Ramos (cell line): ENCODE data around the gene CD276.
"Not testable (repeated sequence)": the region's sequence is repeated elsewhere in the genome, so short reads cannot be mapped to it uniquely, and the experiment has no call there.

Experiments used
- in situ Hi-C: fragments of 300-500 bp; cut with MboI; formaldehyde crosslinking; loops from one replicate; pipeline ENCODE4 v1.14.3; 2022; ENCODE audit warnings: low sequenced_read_pairs; ENCODE audit not compliant: unreplicated experiment

CD276 gene

DNA sequence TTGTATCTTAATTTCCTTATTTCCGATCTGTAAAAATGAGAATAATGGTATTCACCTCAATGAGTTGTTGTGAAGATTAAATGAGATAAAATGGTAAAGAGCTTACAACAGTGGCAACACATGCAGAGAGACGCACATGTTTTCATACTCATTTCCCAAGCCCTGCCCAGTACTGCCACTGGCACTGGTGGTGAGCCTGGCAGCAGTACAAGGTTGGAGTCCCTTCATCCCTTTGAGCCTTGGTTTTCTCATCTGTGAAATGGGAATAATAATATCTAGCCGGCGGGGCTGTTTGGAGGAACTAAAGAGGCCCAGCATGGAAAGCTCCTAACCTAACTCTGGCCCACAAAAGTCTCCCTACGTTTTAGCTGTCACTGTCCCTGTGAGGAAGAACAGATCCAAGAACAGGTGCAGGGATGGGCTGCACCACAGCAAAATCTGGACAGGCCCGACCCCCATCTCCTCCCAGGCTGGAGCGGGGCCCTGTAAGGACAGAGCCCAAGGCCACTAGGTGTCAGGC is 866 bp upstream of the CD276 start:
- in situ Hi-C loops, result no loop called here

DNA sequence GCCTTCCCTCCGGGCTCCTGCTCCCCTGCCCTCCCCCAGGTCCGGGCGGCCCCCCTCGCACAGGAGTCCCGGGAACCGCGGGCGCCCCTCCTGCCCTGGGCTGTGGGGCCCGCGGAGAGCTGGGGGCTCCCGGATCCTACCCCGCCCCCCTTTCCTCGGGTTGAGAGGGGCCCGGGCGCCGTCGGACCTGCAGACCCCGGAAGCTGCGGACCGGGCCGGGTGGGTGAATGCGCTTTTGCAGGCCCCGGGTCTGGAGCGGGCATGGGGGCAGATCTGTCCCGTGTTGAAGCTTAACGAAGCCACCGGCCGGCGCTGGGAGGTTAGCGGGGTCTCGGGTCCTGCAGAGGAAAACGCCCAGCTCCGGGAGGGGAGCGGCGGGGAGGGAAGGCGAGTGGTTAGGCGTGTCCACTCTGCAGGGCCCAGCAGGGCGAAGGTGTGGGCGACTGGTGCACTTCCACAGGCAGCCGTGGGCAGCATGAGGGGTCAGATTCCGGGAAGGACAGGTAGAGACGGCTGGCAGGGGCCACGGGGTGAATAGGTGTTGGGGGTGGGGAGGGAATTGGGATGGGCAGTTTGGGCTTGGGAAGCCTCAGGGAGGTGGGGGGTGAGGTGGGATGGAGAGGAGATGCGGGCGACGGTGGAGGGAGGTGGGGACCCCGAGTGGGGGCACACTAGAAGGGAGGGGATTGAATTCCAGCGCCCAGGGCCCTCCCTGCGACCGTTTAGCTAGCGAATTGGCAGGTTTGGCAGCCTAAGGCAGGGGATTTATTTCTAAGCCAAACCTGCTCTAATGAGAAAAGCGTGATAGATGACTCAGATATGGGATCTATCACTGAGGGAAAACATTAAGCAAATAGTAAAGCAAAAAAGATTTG is 635 bp downstream of the CD276 start:
- in situ Hi-C loops, result no loop called here

DNA sequence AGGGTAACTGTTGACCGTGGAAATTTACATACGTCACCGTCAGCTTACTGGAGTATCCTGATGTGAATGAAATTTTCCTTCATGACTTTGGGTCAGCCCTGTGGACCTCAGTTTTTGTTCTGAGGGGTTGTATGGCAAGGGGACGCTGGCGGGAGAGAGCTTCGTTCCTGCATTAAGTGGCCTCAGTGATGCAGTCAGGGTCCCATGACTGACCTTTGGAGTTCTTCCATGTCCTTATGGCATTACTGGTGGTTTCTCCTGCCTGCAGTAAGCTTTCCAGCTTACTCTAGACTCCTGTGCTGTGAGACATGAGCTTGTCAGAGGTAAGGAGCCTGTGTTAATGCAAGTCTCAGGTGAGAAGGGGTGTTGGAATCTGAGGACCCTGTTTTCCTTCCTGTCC is 1.8 kb downstream of the CD276 start:
- in situ Hi-C loops, result no loop called here

DNA sequence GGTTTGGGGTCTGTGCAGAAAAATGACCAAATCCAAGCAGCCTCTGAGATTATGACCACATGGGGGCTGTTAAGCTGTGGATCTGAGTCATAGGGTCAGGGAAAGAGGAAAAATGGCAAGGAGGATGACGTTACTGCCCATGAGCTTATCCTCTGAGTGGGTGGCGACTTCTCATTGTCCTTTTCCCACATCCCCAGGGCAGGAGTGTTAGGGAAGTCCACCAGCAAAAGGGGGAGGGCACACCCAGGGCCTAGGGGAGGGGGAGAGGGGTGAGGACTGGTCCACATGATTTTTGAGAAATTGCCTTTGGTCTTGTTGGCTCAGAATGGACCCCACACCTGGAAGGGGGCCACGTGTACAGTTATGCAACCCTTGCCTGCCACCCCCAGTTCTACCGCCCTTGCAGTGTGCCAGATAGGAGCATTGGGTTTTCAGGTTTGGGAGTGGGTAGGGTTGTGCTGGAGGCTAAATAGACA is 2.6 kb downstream of the CD276 start:
- in situ Hi-C loops, result no loop called here

DNA sequence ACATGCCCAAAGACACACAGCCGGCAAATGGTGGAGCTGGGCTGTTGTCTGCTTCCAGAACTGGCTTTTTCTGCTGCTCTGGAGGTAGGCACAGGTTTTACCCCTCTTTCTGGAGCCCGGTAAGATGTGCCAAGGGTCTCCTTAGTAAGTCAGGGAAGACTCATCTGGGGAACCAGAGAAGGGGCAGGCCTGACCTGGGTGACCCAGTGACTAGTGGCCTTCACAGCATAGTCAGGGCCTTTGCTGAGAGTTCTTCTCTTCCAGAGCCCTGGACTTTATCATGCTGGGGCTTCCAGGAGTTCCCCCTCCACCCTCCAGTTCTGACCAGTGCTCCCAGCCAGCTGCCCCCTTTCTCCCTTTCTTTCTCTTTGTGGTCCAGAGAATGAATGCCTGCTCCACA is 3.2 kb downstream of the CD276 start:
- in situ Hi-C loops, result no loop called here

DNA sequence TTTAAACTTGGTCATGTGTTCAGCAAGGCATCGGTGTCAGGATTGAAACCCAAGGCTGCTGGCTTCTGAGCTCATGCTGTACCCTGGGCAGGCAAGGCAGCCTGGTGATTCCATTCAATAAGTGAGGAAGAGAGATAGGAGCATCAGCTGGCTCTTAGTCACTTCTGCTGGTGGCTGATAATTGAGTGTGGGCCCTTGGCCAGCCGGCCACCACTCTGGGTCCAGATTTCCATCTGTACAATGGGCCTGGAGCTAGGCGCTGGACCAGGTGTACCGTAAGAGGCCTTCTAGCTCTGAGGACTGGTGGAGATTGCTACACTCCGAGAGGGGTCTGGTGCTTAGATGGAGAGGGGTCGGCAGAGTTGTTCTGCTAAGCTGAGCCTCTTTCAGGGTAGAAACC is 4.3 kb downstream of the CD276 start:
- in situ Hi-C loops, result no loop called here

DNA sequence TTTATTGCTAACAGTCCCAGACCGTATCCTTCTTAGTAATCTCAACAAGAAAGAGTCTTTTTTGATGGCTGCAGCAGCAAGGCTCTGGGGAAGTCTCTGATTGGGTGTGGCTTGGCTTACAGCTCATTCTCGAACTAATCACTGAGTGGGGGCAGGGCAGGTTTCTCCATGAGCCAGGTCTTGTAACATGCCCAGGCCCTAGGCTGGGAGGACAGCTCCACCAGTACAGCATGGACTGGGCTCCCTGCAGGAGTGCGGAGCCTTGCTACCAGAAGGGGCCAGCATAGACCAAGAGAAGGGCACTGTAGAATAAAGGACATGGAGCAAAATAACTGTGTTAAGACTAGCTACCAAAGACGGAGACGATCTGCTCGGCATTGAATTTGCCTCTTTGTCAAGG is 7.2 kb downstream of the CD276 start:
- in situ Hi-C loops, result no loop called here

DNA sequence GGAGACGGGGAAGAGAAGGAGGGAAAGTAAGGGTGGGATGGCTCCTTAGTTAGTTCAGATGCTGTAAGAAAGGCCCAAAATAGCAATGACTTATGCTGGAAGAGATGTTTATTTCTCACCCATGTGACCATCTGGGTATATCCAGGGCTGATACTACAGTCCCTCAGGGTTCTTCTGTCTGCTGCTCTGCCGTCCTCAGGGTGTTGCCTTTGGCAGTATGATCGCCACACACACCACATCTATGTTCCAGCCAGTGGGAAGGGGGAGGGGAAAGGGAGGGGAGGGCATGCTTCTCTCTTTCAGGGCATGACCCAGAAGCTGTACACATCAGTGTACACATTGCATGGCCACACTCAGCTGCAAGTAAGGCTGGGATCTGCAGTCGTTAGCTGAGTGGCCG is 10.2 kb downstream of the CD276 start:
- in situ Hi-C loops, result no loop called here

DNA sequence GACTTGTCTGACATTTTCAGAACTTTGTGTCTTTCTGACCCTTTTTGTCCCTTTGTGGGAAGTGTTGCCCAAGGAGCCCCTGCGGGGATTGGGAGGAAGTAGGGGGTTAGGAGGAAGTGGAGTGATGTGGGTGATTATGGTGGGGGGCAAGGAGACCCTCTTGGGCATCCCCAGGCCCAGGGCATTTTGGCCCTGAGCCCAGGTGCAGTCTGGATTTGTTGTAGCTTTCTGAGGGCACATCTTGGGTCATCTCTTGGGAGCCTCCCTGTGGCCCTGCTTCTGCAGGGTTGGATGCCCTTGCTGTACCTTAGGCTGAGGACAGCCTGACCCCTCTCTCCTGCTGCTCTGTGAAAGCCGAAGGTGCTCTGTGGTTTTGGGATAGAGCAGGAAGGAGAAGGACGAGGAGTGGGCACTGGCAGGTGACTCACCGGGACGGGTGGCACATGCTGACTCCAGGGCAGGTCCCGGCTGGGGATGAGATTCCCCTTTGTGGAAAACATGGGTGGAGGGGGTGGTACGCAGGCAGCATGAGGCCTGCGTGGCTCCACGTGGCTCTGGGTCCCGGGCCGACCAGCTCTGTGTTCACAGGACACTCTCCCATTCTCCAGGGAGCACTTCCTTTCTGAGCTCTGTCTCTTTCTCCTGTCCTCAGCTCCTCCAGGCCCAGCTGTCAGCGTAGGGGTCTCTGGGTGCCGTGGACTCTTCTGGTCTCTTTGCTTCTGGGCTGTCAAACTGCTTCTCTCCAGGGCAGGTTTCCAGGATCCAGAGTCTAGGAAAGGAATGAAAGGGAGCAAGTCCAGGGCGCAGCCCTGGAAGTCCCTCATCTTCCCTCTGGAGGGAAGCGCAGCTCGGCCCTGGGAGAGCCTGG is 11.8 kb downstream of the CD276 start:
- in situ Hi-C loops, result no loop called here

DNA sequence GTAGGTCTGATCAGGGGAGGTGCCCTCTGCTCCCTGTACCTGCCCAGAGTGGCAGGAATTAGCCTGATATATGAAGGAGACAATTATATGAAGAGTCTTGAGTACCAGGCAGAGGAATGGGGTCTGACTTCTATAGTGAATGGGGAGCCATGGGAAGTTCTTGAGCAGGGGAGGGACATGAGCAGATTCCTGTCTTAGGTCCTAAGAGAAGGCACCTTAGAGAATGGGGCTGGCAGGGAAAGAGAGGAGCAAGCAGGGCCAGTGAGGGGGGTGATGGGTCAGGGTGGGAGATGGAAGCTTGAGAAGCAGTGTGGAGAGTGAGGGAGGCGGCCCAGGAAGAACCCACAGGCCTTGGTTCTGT is 12.4 kb downstream of the CD276 start:
- in situ Hi-C loops, result no loop called here

DNA sequence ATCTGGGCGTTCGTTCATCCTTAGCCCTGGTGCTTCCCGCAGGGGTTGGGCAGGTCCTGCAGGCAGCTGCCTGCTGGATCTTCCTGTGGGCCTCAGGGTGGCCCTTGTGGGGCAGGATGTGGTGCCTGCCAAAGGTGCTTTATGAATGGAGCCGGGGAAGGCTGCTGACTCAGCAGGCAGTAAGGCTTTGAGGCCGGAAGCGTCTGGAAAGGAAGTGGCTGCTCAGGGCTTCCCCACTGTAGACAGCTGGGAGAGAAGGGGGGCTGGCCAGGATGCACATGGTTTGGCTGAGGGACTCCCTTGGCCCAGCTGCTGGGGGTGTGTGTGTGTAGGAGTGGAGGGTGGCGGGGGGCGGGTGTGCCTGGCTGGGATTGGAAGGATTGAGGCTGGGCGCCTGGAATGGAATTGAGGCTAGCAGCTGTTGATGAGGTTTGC is 12.9 kb downstream of the CD276 start:
- in situ Hi-C loops, result no loop called here

DNA sequence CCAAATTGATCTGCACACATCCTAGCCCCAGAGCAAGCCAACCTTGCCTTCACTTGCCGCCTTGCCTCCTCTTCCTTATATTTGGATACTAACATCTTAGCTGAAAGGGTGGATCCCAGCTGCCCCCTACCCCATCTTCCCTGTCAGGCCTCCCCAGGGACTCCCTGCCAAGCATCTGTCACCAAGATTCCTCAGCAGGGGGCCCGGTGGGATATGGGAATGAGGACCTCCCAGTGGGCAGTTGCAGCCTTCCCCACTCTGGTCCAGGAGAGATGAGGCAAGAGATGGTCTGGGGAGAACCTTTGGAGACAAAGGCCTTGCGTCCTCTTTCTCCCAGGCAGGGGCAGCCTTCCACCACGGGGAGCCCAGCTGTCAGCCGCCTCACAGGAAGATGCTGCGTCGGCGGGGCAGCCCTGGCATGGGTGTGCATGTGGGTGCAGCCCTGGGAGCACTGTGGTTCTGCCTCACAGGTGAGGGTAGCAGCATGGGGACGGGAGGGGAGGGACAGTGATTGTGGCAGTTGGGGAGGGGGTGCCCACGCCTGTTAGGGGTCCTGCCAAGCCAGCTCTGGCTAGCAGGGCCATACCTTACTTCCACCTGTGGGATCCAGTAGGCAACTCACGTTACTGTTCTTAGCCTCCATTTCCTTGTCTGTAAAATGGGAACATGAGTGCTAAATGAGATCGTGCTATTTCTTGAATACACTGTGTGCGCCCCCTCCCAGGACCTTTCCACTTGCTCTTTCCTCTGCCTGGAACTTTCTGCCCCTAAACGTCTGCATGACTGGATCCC is 15.3 kb downstream of the CD276 start:
- in situ Hi-C loops, result no loop called here

DNA sequence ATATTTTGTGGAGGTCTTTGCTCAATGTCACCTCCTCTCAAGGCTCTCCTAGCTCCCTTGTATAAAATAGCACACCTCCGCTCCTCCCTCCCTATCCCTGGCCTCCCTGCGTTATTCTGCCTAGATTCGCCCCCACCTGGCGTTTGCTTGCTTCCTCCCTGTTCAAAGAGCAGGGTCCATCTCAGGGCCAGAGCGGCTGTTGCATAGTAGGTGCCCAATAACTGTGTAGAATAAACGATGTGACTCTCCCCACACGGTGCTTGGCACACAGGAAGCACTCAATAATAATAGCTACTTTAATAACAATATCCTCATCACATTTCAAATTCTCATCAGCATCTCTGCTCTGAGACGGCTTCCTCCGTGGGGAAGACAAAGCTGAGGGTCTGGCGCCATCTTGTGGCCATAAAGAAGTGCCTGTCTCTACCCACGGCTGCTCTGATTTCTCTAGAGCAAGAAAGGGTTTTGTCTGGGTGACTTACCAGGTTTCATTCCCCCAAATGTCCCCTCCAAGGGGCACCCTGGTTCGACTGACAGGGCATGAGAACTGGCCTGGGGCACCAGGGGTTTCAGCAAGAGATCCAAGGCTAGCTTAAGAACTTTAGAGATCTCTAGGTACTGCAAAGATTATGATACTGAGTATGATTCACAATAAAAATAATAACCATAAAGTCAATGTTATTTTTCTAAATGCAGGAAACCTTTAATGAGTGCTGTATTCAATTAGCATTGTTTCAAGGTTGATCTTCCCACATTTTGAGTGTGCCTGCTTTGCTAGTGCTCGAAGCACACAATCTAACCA is 16.1 kb downstream of the CD276 start:
- in situ Hi-C loops, result no loop called here

DNA sequence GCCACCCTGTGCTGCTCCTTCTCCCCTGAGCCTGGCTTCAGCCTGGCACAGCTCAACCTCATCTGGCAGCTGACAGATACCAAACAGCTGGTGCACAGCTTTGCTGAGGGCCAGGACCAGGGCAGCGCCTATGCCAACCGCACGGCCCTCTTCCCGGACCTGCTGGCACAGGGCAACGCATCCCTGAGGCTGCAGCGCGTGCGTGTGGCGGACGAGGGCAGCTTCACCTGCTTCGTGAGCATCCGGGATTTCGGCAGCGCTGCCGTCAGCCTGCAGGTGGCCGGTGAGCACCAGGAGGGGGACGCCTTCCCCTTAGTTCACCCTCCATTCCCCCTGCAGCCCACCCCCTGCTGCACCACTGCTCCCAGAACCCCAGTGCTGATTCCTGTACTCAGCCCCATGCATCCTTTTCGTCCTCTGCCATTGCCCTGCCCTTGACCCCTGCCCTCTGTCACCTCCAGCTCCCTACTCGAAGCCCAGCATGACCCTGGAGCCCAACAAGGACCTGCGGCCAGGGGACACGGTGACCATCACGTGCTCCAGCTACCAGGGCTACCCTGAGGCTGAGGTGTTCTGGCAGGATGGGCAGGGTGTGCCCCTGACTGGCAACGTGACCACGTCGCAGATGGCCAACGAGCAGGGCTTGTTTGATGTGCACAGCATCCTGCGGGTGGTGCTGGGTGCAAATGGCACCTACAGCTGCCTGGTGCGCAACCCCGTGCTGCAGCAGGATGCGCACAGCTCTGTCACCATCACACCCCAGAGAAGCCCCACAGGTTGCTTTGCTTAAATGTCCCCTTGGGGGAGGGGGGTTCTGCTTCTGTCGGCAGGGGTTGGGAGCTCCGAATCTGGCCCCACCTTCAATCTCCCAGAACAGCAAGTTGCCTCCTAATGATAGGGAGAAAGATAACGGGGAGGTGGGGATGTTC is 18.4 kb downstream of the CD276 start:
- in situ Hi-C loops, result not testable (repeated sequence)

DNA sequence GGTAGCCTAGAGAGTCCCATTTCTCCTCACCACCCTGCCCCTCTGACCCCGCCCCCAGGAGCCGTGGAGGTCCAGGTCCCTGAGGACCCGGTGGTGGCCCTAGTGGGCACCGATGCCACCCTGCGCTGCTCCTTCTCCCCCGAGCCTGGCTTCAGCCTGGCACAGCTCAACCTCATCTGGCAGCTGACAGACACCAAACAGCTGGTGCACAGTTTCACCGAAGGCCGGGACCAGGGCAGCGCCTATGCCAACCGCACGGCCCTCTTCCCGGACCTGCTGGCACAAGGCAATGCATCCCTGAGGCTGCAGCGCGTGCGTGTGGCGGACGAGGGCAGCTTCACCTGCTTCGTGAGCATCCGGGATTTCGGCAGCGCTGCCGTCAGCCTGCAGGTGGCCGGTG is 19.4 kb downstream of the CD276 start:
- in situ Hi-C loops, result not testable (repeated sequence)

DNA sequence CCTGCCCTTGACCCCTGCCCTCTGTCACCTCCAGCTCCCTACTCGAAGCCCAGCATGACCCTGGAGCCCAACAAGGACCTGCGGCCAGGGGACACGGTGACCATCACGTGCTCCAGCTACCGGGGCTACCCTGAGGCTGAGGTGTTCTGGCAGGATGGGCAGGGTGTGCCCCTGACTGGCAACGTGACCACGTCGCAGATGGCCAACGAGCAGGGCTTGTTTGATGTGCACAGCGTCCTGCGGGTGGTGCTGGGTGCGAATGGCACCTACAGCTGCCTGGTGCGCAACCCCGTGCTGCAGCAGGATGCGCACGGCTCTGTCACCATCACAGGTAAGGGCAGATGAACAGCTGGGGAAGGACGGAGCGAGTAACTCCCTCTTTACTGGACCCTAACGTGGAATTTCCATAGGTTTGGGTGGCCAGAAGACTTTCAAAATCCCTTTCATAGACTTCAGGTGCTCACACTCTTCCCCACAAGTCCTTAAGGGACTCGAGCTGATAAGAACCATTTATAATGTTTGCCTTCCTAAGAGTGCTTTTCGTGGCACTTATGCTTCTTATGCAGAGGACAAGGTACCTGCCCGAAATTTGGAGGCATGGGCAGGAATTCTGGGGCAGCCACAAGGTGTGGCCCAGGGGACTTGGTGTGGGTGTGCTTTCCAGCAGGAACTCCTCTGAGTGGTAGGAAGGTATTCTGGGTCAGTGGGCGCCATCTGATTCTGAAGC is 20.1 kb downstream of the CD276 start:
- in situ Hi-C loops, result not testable (repeated sequence)

DNA sequence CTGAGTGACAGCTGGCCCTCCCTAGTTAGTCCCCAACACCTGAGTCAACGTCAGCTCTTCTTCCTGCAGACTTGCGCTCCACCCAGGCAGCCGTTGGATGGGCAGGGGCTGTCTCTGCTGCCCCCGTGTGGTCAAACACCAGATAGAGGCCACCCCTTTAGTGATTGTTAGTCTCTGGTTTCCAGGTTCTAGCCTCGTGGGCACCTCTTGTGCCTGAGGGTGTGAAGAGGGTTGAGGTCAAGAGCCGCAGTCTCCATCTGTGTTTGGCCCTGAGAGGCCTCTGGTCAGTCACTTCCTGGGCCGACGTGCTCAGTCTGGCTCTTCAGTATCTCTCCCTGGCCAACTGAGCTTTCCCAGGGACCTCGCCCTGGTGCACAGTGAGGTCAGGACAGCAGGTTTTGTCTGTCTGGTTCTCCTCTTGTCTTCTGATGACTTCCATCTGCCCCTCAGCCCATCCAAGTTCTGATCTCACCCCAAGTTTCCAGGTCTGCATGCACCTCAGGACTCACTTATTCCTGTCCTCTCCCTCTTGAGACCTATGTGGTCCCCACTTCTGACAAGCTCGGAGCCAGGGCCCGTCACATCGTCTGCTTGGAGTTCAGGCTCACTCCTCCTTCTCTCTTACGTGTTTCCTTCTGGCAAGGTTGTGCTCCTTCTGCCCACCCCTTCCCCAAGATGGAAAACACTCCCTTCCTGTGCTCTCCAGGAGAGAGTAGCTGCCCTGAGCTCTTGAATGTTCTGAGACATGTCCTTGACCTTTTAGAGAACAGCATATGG is 20.9 kb downstream of the CD276 start:
- in situ Hi-C loops, result no loop called here
